ENCODE results near the gene FBL. TPM values are rescaled to one million over a fixed set of nuclear protein-coding genes. Genes with fewer than 3 reads are reported as not detected.
A peak's percentile ranks its signal among the peaks of the same experiment; 100 is the strongest.

FBL gene
- polyA plus RNA-seq, 2 of the 4 experiments (the other 2 are of a cell fraction): 716 to 1,141 TPM

- CTCF ChIA-PET: no interaction called here
- Histone ChIP-seq H3K4me1 (peaks cover 17% of the 10 kb centered on the region), H3K4me2 (no peak overlapping the region), H3K9me3 (no peaks in the 10 kb centered on the region), H3K27ac (no peak overlapping the region), H3K4me3 (no peak overlapping the region)
- POLR2A ChIA-PET: no interaction called here
- TF ChIP-seq JUN (IDR thresholded peaks at IDR 0.05) (no peak), HES2 (IDR thresholded peaks at IDR 0.05) (no peak)
- ATAC-seq: no peak
- no peak for DNase-seq (ENCODE audit: low read depth in 1 of 2, low spot score in 1 of 2)
- FAIRE-seq: no peak
Measured at GRCh38 chr19:39830847-39831246, 15.3 kb downstream of the FBL start.

GRCh38 chr19:39830406-39830805 lies 15.8 kb downstream of the FBL start:
- ATAC-seq: no peak
- 95% methylated on average over 18 of the region's 18 CpGs for WGBS (ENCODE audit: missing lambda C conversion rate)
- peaks cover 17% of the 10 kb centered on the region for H3K4me1 ChIP-seq
- ChIA-PET POLR2A (interaction anchor here (1.0 kb wide), 1 partner anchor 16 kb away, joined by 3 read pairs; the partner anchor contains the start of gene FBL), CTCF (interaction anchor here (1.1 to 3.2 kb wide), 3 partner anchors 13 to 38 kb away, joined by 3 to 43 read pairs (median 9); no protein-coding TSS in a partner anchor)
- no peak for DNase-seq (ENCODE audit: low read depth in 1 of 2, low spot score in 1 of 2)
- H3K4me3 ChIP-seq: no peak overlapping the region
- H3K27ac ChIP-seq: no peak overlapping the region
- no peak overlapping the region for H3K4me2 ChIP-seq
- H3K9me3 ChIP-seq: no peaks in the 10 kb centered on the region
- no peak for FAIRE-seq
- TF ChIP-seq HOXB5 (CRISPR knock-in tag; IDR thresholded peaks at IDR 0.05) (no peak), PBX3 (IDR thresholded peaks at IDR 0.05) (no peak), POLR2A (IDR thresholded peaks at IDR 0.05; ENCODE audit: low read length) (no peak), HOXB13 (CRISPR knock-in tag; IDR thresholded peaks at IDR 0.05; ENCODE audit: low read depth) (no peak), TP53 (CRISPR knock-in tag; IDR thresholded peaks at IDR 0.05) (no peak), MAX (IDR thresholded peaks at IDR 0.05) (no peak), GATA3 (IDR thresholded peaks at IDR 0.05; ENCODE audit: borderline replicate concordance) (no peak)

GRCh38 chr19:39829702-39830275 lies 16.4 kb downstream of the FBL start:
- ChIA-PET POLR2A (interaction anchor here (1.0 kb wide), 1 partner anchor 16 kb away, joined by 3 read pairs; the partner anchor contains the start of gene FBL), CTCF (interaction anchor here (1.1 to 3.2 kb wide), 4 partner anchors 13 to 37 kb away, joined by 3 to 43 read pairs (median 6); no protein-coding TSS in a partner anchor)
- DNase-seq (ENCODE audit: low read depth in 1 of 2, low spot score in 1 of 2): no peak

GRCh38 chr19:39828654-39829032 lies 17.5 kb downstream of the FBL start:
- ATAC-seq: no peak
- ChIA-PET POLR2A (interaction anchor here (1.5 kb wide), 1 partner anchor 18 kb away, joined by 4 read pairs; the partner anchor contains the start of gene FBL), CTCF (interaction anchor here (0.6 to 4.7 kb wide), 13 partner anchors 10 to 1491 kb away, joined by 3 to 43 read pairs (median 3); partner anchors contain the start of genes FBL, LEUTX and PSMC4)
- H3K4me1 ChIP-seq: peaks cover 11% of the 10 kb centered on the region
- H3K4me3 ChIP-seq: no peak overlapping the region
- no peak overlapping the region for H3K4me2 ChIP-seq
- H3K9me3 ChIP-seq: no peaks in the 10 kb centered on the region
- TF ChIP-seq E2F6 (IDR thresholded peaks at IDR 0.05; ENCODE audit: borderline replicate concordance, low read depth) (no peak), FOSL2 (IDR thresholded peaks at IDR 0.05) (no peak), FOSL2 (CRISPR knock-in tag; IDR thresholded peaks at IDR 0.05) (no peak), BHLHE40 (IDR thresholded peaks at IDR 0.05; ENCODE audit: low read depth, low read length) (no peak), RFX5 (IDR thresholded peaks at IDR 0.05) (no peak), MAFK (IDR thresholded peaks at IDR 0.05; ENCODE audit: partially characterized antibody) (no peak), HOXB5 (CRISPR knock-in tag; IDR thresholded peaks at IDR 0.05) (no peak), USF2 (IDR thresholded peaks at IDR 0.05) (no peak), ZSCAN20 (CRISPR knock-in tag; IDR thresholded peaks at IDR 0.05) (no peak), KDM1A (IDR thresholded peaks at IDR 0.05; ENCODE audit: low read depth) (no peak), FOSB (CRISPR knock-in tag; IDR thresholded peaks at IDR 0.05) (no peak), FOXS1 (CRISPR knock-in tag; IDR thresholded peaks at IDR 0.05) (no peak), SREBF2 (IDR thresholded peaks at IDR 0.05) (no peak), HES2 (IDR thresholded peaks at IDR 0.05) (no peak), CHD2 (IDR thresholded peaks at IDR 0.05; ENCODE audit: low read length, partially characterized antibody) (no peak)
- FAIRE-seq: peak; percentile 90
- no peak overlapping the region for H3K27ac ChIP-seq
- WGBS (ENCODE audit: missing lambda C conversion rate): 79% methylated on average over 5 of the region's 5 CpGs
- no peak for DNase-seq (ENCODE audit: low read depth in 1 of 2, low spot score in 1 of 2)

More at GRCh38 chr19:39829702-39830275, 16.4 kb downstream of the FBL start:
- FAIRE-seq: no peak
- no peak overlapping the region for H3K4me3 ChIP-seq
- peaks cover 17% of the 10 kb centered on the region for H3K4me1 ChIP-seq
- 96% methylated on average over 10 of the region's 10 CpGs for WGBS (ENCODE audit: missing lambda C conversion rate)
- no peak for TF ChIP-seq SREBF2 (IDR thresholded peaks at IDR 0.05)
- 0 out of 2 replicates have a peak, but pooled peaks have one; percentile 21 for TF ChIP-seq POLR2AphosphoS2 (conservative IDR thresholded peaks at IDR 0.05; ENCODE audit: low read length)
- H3K4me2 ChIP-seq: no peak overlapping the region
- H3K27ac ChIP-seq: no peak overlapping the region
- no peaks in the 10 kb centered on the region for H3K9me3 ChIP-seq
- ATAC-seq: no peak

Measured in A549 (cell line).